OCI-LY7 (cell line): ENCODE measurements around the gene PPM1J.

ENCODE experiments used
- EZH2phosphoT487 ChIP-seq: fragments of 200-600 bp; sonication (generic); IDR thresholded peaks from 2 replicates; pipeline ENCODE4 v1.6.1; 2018; ENCODE audit warnings: low read depth, borderline replicate concordance, mild to moderate bottlenecking, mixed run types, antibody characterized with exemption, low read length, moderate library complexity, mixed read lengths
- TF ChIP-seq, protein P1 (sequence below): fragments of 200-600 bp; sonication (generic); conservative IDR thresholded peaks from 2 replicates; pipeline ENCODE4 v1.5.1; 2014; ENCODE audit warnings: mild to moderate bottlenecking, antibody characterized with exemption, low read length, moderate library complexity, mixed read lengths

DNA sequence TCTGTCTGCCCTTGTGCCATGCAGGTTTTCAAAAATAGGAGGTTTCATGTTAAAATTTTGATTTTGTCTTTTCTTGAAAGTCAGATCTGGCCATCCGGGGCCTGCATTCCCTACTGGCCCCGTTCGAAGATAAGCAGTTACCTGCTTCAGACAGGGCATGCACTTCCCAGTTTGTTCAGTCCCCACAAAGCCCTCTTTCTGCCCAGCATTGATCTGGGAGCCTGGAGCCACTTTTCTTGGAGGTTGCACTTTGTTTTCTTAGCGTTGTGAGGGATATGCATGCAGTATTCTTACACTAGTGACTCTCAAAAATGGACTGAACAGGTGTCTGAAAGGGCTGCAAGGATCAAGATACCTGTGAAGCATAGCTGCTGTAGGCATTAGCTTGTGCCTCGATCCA is 29.2 kb downstream of the PPM1J start:
- TF ChIP-seq, protein P1, sequence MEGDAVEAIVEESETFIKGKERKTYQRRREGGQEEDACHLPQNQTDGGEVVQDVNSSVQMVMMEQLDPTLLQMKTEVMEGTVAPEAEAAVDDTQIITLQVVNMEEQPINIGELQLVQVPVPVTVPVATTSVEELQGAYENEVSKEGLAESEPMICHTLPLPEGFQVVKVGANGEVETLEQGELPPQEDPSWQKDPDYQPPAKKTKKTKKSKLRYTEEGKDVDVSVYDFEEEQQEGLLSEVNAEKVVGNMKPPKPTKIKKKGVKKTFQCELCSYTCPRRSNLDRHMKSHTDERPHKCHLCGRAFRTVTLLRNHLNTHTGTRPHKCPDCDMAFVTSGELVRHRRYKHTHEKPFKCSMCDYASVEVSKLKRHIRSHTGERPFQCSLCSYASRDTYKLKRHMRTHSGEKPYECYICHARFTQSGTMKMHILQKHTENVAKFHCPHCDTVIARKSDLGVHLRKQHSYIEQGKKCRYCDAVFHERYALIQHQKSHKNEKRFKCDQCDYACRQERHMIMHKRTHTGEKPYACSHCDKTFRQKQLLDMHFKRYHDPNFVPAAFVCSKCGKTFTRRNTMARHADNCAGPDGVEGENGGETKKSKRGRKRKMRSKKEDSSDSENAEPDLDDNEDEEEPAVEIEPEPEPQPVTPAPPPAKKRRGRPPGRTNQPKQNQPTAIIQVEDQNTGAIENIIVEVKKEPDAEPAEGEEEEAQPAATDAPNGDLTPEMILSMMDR = no peak
- no peak for TF ChIP-seq EZH2phosphoT487
